Smooth muscle cell (in vitro differentiated cells): Measurements from ENCODE around the gene FUNDC2. TPM values are rescaled to one million over a fixed set of nuclear protein-coding genes. Genes with fewer than 3 reads are reported as not detected.

ENCODE experiments used
- DNase-seq: peaks from one replicate; lab custom pipeline; 2025; ENCODE audit not compliant: unreplicated experiment; lab: John Stamatoyannopoulos, UW
- H2AFZ ChIP-seq: fragments of 200-600 bp; sonication (generic); 2 replicates; pipeline ENCODE4 v1.6.0; 2016; ENCODE audit warnings: antibody characterized with exemption, low read depth, mild to moderate bottlenecking
- H3F3A ChIP-seq: fragments of 200-600 bp; sonication (generic); 2 replicates; pipeline ENCODE4 v1.6.0; 2017; ENCODE audit warnings: antibody characterized with exemption, low read depth
- H3K27ac ChIP-seq: fragments of 200-600 bp; sonication (generic); 2 replicates; pipeline ENCODE4 v1.5.1; 2016; ENCODE audit warnings: low read depth, mild to moderate bottlenecking
- H3K27me3 ChIP-seq: fragments of 200-600 bp; sonication (generic); 2 replicates; pipeline ENCODE4 v1.6.1; 2016; ENCODE audit warnings: low read depth, mild to moderate bottlenecking
- H3K36me3 ChIP-seq: fragments of 200-600 bp; sonication (generic); 2 replicates; pipeline ENCODE4 v1.5.1; 2016; ENCODE audit warnings: low read depth
- H3K4me1 ChIP-seq: fragments of 200-600 bp; sonication (generic); 2 replicates; pipeline ENCODE4 v1.5.1; 2016; ENCODE audit warnings: low read depth
- H3K4me2 ChIP-seq: fragments of 200-600 bp; sonication (generic); 2 replicates; pipeline ENCODE4 v1.6.0; 2016; ENCODE audit warnings: mild to moderate bottlenecking
- H3K4me3 ChIP-seq: fragments of 200-600 bp; sonication (generic); 2 replicates; pipeline ENCODE4 v1.5.1; 2016; ENCODE audit warnings: mild to moderate bottlenecking
- H3K79me2 ChIP-seq: fragments of 200-600 bp; sonication (generic); 2 replicates; pipeline ENCODE4 v1.6.0; 2016; ENCODE audit warnings: low read depth, mild to moderate bottlenecking
- H3K9ac ChIP-seq: fragments of 200-600 bp; sonication (generic); 2 replicates; pipeline ENCODE4 v1.6.0; 2016; ENCODE audit warnings: low read depth
- H3K9me3 ChIP-seq: fragments of 200-600 bp; sonication (generic); replicated peaks from 2 replicates; pipeline ENCODE4 v1.5.1; 2016; ENCODE audit warnings: low read depth
- H4K20me1 ChIP-seq: fragments of 200-600 bp; sonication (generic); 2 replicates; pipeline ENCODE4 v1.6.0; 2016; ENCODE audit warnings: low read depth
- CTCF ChIP-seq: fragments of 200-600 bp; sonication (generic); IDR thresholded peaks from 2 replicates; pipeline ENCODE4 v1.5.1; 2017; ENCODE audit warnings: borderline replicate concordance, mild to moderate bottlenecking, antibody characterized with exemption; ENCODE audit not compliant: insufficient read depth, poor library complexity, severe bottlenecking
- WGBS: methylation state at CpG from one replicate; pipeline ENCODE4 v1.1.7; 2016; ENCODE audit warnings: low lambda C conversion rate; 5-methylcytosine and 5-hydroxymethylcytosine counted together
- polyA plus RNA-seq: library from polyadenylated mRNA; unstranded; fragments of >200 nt; fragmentation: Nextera tagmentation; extraction: Ambion mirVana; gene quantifications from 2 replicates; pipeline ENCODE4 v1.2.1, GENCODE V29; 2016
- total RNA-seq: library from RNA; depleted of rRNA; stranded (reverse); fragments of >200 nt; gene quantifications from 2 replicates; pipeline ENCODE4 v1.2.3, GENCODE V29; 2014

FUNDC2 gene
- total and polyA plus RNA-seq, 2 experiments from 2014 or later, result 38.3 to 98.2 TPM

GRCh38 chrX:155053656-155054055, 27.0 kb downstream of the FUNDC2 start:
- no peaks in the 10 kb centered on the region for H3F3A ChIP-seq
- no peak overlapping the region for H3K4me2 ChIP-seq
- H3K36me3 ChIP-seq, result no peaks in the 10 kb centered on the region
- H3K9me3 ChIP-seq, result no peaks in the 10 kb centered on the region
- H3K4me3 ChIP-seq, result no peak overlapping the region
- H3K9ac ChIP-seq, result no peak overlapping the region
- no peak for DNase-seq
- H3K27me3 ChIP-seq, result no peaks in the 10 kb centered on the region
- H3K79me2 ChIP-seq, result no peaks in the 10 kb centered on the region
- WGBS, result 86% methylated on average over 3 of the region's 3 CpGs
- no peaks in the 10 kb centered on the region for H3K4me1 ChIP-seq
- no peak overlapping the region for H3K27ac ChIP-seq
- H4K20me1 ChIP-seq, result no peaks in the 10 kb centered on the region
- no peak for TF ChIP-seq CTCF
- no peak overlapping the region for H2AFZ ChIP-seq

DNA sequence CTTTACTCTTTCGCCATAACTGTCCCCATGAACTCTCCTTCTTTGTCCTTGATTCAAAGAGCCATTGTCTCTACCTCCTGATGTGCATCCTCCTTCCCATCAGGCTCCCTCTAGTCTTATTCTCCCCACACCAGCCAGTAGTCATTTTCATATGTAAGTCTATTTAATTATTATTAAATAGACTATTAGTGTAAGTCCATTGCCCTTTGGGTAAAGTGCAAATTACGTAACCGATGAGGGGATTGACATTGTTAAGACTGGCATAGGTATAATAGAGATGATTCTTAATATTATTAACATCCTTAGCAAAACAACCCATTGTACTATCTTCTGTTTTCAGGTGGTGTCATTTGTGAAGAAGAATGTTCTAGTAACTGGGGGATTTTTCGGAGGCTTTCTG, 27.6 kb downstream of the FUNDC2 start:
- no peaks in the 10 kb centered on the region for H3K79me2 ChIP-seq
- H3K4me2 ChIP-seq, result no peak overlapping the region
- no peaks in the 10 kb centered on the region for H3K36me3 ChIP-seq
- no peak for DNase-seq
- TF ChIP-seq CTCF, result no peak
- H2AFZ ChIP-seq, result no peak overlapping the region
- H3K9ac ChIP-seq, result no peak overlapping the region
- 86% methylated on average over 4 of the region's 4 CpGs for WGBS
- H3K4me3 ChIP-seq, result no peak overlapping the region
- no peaks in the 10 kb centered on the region for H4K20me1 ChIP-seq
- H3K27me3 ChIP-seq, result no peaks in the 10 kb centered on the region
- no peaks in the 10 kb centered on the region for H3K4me1 ChIP-seq
- H3K9me3 ChIP-seq, result no peaks in the 10 kb centered on the region
- no peaks in the 10 kb centered on the region for H3F3A ChIP-seq
- H3K27ac ChIP-seq, result no peak overlapping the region

- Histone ChIP-seq H3K9ac (no peak overlapping the region), H2AFZ (no peak overlapping the region), H3K27me3 (no peaks in the 10 kb centered on the region), H4K20me1 (no peaks in the 10 kb centered on the region), H3F3A (no peaks in the 10 kb centered on the region), H3K4me1 (no peaks in the 10 kb centered on the region), H3K4me3 (no peak overlapping the region), H3K4me2 (no peak overlapping the region), H3K36me3 (no peaks in the 10 kb centered on the region), H3K27ac (no peak overlapping the region), H3K9me3 (no peaks in the 10 kb centered on the region), H3K79me2 (no peaks in the 10 kb centered on the region)
- TF ChIP-seq CTCF, result no peak
- no peak for DNase-seq
- WGBS, result 86% methylated on average over 3 of the region's 3 CpGs
Measured at GRCh38 chrX:155055494-155055893, 28.9 kb downstream of the FUNDC2 start.

GRCh38 chrX:155056471-155056870, 29.8 kb downstream of the FUNDC2 start:
- no peaks in the 10 kb centered on the region for H3K36me3 ChIP-seq
- no peak overlapping the region for H3K4me2 ChIP-seq
- H2AFZ ChIP-seq, result no peak overlapping the region
- no peak overlapping the region for H3K4me3 ChIP-seq
- WGBS, result 64% methylated on average over 1 of the region's 1 CpG
- H3K27me3 ChIP-seq, result no peaks in the 10 kb centered on the region
- H3K9ac ChIP-seq, result no peak overlapping the region
- TF ChIP-seq CTCF, result no peak
- no peaks in the 10 kb centered on the region for H3K79me2 ChIP-seq
- H4K20me1 ChIP-seq, result no peaks in the 10 kb centered on the region
- H3F3A ChIP-seq, result no peaks in the 10 kb centered on the region
- DNase-seq, result no peak
- no peaks in the 10 kb centered on the region for H3K9me3 ChIP-seq
- no peak overlapping the region for H3K27ac ChIP-seq
- H3K4me1 ChIP-seq, result no peaks in the 10 kb centered on the region
